ENCODE measurements around the gene TRPC1.

DNA sequence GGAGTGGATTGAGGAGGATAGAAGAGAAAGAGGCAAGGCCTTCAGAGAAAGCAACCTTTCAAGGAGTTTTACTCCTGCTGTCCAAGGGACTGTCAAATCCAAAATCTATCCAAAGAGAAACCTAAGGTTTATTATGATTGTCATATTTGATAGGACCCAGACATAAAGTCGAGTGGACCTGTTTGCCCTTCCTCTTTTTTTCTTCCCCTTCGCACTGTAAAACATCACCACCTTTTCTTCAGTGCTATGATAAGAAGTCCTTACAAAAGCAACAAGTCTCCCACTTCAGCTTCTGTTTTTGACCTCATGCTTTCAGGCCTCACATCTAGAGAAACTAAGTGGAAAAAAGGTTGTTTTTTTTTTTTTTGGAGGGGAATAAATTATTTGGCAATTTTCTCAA, 73.0 kb downstream of the TRPC1 start:
- TF ChIP-seq, protein P1, sequence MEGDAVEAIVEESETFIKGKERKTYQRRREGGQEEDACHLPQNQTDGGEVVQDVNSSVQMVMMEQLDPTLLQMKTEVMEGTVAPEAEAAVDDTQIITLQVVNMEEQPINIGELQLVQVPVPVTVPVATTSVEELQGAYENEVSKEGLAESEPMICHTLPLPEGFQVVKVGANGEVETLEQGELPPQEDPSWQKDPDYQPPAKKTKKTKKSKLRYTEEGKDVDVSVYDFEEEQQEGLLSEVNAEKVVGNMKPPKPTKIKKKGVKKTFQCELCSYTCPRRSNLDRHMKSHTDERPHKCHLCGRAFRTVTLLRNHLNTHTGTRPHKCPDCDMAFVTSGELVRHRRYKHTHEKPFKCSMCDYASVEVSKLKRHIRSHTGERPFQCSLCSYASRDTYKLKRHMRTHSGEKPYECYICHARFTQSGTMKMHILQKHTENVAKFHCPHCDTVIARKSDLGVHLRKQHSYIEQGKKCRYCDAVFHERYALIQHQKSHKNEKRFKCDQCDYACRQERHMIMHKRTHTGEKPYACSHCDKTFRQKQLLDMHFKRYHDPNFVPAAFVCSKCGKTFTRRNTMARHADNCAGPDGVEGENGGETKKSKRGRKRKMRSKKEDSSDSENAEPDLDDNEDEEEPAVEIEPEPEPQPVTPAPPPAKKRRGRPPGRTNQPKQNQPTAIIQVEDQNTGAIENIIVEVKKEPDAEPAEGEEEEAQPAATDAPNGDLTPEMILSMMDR (IDR thresholded peaks at IDR 0.05): no peak
- TF ChIP-seq POLR2AphosphoS5 (IDR thresholded peaks at IDR 0.05): no peak
